Epithelial cell of prostate (primary cell): ENCODE data around the gene STX5.
"Not testable (repeated sequence)": the region's sequence is repeated elsewhere in the genome, so short reads cannot be mapped to it uniquely, and the experiment has no call there.

Experiments used
- DNase-seq: peaks from one replicate; pipeline ENCODE4 v3.0.0-alpha.2; 2011; ENCODE audit warnings: low read depth, low spot score
- H3K27ac ChIP-seq: fragments of 450-650 bp; 2 replicates; pipeline ENCODE4 v1.5.1; 2017; ENCODE audit warnings: mild to moderate bottlenecking

The STX5 gene, protein sequence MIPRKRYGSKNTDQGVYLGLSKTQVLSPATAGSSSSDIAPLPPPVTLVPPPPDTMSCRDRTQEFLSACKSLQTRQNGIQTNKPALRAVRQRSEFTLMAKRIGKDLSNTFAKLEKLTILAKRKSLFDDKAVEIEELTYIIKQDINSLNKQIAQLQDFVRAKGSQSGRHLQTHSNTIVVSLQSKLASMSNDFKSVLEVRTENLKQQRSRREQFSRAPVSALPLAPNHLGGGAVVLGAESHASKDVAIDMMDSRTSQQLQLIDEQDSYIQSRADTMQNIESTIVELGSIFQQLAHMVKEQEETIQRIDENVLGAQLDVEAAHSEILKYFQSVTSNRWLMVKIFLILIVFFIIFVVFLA

DNA sequence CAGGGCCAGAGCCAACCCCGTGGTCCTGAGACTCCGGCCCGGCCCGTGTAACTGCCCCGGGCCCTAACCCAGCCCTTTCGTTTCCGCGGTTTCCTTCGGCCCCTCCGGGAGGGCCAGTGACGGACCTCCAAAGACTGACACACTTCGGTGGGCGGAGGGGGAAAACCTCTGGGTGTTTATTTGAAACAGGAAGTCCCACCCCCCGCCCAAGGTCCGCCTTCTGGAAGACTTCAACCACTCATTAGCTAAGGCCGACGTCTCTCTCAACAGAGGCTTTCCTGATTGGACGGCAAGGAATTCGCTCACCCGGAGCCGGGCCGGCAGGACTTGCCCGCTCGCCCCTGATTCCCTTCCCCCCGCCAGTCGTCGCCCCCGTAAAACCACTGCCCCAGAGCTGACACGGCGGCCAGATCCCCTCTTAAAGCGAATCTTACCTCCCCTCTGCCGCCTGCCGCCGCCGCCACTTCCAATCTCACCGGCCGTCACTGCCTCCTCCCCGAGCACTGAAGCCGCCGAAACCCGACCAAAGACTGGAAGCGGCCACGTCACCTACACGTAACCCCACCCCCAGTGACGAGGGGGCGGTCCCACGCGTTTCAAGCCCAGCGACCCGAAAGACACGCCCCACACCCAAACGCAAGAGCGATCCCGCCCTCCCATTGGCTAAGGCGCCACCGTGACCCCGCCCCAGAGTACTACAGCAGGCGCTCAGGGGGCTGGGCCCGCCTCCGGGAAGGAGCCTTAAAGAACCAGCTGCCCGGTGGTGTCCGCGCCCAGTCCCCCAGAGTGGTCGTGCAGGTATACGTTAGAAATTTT is at the start of gene STX5:
Gene STX5, minus strand, starts transcription at position 532 of the 816 bp plus-strand sequence. CDS start 808 bp downstream, outside the sequence.
- peak within 1 kb of the TSS; percentile 83 for H3K27ac ChIP-seq
- DNase-seq = peak; percentile 92

DNA sequence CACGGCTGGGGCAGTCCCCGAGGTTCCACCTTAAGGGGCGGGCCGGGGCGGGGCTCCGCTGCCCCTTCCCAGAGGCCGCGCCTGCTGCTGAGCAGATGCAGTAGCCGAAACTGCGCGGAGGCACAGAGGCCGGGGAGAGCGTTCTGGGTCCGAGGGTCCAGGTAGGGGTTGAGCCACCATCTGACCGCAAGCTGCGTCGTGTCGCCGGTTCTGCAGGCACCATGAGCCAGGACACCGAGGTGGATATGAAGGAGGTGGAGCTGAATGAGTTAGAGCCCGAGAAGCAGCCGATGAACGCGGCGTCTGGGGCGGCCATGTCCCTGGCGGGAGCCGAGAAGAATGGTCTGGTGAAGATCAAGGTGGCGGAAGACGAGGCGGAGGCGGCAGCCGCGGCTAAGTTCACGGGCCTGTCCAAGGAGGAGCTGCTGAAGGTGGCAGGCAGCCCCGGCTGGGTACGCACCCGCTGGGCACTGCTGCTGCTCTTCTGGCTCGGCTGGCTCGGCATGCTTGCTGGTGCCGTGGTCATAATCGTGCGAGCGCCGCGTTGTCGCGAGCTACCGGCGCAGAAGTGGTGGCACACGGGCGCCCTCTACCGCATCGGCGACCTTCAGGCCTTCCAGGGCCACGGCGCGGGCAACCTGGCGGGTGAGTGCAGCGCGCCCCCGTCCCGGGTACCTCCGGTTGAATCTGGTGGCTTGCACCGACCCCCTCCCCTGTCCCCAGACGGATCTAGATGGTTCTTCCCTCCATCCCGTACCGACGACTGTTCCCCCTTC is 49.1 kb upstream of the STX5 start, which contains the start of gene SLC3A2:
Gene SLC3A2, plus strand, starts transcription at position 94 of the 776 bp plus-strand sequence. Its CDS starts 128 bp downstream, at position 222.
- DNase-seq = peak; percentile 57

DNA sequence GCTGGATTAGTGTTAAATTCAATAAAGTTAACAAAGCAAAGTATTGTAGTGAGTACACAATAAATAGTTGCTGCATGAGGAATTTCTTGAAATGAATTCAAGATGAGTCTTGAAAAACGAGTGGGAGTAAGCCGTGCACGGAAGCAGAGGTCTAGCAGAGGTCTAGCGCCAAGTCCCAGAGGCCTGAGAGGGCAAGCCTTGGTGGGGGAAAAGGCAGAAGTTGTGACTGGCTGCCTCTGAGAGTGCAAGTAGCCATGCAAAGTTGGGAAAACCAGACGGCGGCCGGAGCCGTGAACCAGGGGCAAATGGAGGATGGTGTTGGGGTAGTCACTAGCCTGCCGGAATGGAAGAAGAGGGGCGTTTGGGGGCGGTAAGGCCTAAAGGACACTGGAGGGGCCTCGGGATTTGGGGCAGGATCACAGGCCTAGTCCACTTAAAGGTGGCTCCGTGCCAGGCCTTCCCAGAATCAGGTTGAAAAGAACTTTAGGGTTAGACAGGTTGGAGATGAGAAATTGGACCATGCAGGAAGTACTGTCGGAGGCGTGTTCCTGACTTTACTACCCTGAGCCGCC is 48.5 kb upstream of the STX5 start:
- DNase-seq = peak; percentile 24
- H3K27ac ChIP-seq = peak overlapping the region; percentile 99

More for the DNA sequence above, 49.1 kb upstream of the STX5 start, which contains the start of gene SLC3A2:
- H3K27ac ChIP-seq = peak within 1 kb of the TSS; percentile 99

DNA sequence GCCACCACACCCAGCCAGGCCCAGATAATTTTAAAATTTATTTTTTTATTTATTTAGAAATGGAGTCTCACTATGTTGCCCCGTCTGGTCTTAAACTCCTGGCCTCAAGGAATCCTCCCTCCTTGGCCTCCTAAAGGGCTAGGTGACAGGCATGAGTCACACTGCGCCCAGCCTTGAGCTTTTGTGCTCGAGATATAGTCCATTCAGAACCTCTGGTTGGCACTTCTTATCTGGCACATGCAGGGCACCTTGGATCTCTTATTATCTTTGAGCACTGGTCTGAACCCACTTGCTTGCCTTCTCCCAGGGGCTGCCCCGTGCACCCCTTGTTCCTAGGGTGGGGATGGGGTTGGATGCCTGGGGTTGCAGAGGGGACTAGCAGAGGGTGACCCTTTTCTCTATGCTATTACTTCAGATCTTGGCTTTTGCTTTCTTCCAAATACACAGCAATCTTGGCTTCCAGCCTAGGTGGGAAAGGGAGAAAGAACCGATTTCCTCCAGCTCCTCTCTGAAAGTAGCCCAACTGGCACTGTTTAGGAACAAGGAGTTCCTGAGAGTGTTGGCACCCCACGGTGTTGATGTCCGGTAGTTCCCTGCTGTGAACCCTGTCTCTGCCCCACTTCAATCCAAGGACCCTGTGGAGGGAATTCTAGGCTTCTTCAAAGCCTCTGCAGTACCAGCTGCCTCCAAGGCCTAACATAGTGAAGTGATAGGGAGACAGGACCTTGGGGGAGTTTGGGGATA is 47.6 kb upstream of the STX5 start:
- DNase-seq = no peak
- peak overlapping the region; percentile 99 for H3K27ac ChIP-seq

DNA sequence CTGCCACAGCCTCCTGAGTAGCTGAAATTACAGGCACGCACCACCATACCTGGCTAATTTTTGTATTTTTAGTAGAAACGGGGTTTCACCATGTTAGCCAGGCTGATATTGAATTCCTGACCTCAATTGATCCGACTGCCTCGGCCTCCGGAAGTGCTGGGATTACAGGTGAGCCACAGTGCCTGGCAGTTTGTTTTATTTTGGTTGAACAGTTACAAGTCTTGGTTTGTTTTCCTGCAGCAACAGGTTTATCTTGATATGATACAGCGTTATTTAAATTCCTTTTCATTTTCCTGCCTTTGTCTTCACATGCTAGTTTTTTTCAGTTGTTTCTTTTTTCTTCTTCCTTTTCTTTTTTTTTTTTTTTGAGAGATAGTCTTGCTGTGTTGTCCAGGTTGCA is 44.9 kb upstream of the STX5 start:
- peak; percentile 20 for DNase-seq
- peak overlapping the region; percentile 32 for H3K27ac ChIP-seq

DNA sequence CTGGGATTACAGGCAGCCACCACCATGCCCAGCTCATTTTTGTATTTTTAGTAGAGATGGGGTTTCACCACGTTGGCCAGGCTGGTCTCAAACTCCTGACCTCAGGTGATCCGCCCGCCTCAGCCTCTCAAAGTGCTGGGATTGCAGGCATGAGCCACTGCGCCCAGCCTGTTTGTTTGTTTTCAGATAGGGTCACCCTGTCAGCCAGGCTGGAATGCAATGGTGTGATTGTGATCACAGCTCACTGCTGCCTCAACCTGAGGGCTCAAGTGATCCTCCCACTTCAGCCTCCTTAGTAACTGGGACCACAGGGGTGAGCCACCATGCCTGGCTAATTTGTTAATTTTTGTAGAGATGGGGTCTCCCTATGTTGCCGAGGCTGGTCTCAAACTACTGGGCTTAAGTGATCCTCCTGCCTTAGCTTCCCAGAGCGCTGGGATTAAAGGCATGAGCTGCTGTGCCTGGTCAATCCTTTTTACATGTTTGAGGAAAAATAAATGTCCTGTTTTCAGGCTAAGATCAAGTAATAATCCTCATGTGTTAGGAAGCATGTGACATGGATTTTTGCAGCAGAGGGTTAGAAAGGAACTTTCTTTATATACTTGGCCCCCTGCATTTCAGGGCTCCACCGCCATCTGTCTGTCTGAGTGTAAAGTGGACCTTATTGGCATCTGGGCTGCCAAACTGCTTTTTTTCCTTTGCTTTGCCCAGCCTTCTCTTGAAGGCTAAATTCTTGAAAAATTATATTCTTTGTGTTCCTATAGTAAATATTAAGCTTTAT is 44.0 kb upstream of the STX5 start:
- DNase-seq = no peak
- peak overlapping the region; percentile 32 for H3K27ac ChIP-seq

DNA sequence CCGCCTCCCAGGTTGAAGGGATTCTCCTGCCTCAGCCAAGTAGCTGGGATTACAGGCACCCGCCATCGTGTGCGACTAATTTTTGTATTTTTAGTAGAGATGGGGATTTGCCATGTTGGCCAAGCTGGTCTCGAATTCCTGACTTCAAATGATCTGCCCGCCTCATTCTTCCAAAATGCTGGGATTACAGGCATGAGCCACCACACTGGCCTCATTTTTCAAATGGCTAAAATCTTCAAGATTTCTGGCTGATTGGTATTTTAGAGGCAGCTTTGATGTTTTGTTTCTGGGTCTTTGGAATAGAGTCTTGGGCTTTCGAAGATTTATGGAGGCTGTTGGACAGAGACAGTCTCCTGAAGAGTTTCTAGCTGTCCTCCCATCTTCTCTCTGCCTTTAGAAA is 43.0 kb upstream of the STX5 start:
- H3K27ac ChIP-seq = no peak overlapping the region
- DNase-seq = no peak

DNA sequence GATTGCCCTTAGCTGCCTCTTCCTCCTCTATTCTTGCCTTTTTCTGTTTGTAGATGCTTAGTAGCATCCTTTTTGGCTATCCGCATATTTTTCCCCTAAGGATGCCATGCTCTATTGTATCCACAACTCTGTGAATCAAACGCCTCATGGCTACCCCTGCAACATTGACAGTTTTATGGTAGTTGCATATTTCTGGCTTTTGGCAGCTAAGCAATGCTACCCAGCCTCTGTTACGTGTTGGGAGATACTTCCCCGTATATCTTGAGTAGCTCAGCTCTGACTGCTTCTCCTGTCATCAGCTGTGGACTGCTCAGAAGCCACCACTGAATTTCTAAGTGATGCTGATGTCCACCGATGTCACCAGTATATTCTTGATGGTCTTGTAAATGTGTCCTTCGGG is 33.8 kb upstream of the STX5 start:
- no peak for DNase-seq
- H3K27ac ChIP-seq = no peak overlapping the region

DNA sequence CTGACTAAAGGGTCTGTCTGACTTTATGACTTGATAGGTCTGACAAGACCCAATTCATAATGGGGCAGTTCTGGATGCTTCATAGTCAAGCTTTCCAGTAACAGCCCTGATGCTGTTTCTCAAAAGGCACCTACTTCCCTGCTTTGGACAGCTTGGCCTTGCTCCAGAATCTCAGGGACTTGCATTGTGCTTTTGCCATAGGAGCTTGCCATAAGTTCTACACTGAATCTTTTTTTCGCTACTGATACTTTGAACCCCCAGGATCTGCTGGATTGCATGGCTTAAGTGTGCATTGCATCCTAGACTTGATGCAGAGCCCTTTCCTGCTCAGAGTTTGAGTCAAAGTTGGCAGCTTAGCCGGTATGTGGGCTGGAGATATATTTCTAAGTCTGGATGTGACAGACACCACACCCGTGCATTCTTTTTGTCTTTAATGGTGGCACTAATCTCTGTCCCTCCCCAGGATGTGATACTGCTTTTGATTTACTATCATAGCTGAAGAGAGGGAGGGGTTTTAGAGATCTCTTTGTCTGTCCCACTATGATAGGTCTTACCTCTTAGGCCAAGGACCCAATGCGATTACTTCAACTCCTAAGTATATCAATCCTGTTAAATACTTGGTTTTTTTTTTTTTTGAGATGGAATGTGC is 32.0 kb upstream of the STX5 start:
- DNase-seq = no peak
- no peak overlapping the region for H3K27ac ChIP-seq

DNA sequence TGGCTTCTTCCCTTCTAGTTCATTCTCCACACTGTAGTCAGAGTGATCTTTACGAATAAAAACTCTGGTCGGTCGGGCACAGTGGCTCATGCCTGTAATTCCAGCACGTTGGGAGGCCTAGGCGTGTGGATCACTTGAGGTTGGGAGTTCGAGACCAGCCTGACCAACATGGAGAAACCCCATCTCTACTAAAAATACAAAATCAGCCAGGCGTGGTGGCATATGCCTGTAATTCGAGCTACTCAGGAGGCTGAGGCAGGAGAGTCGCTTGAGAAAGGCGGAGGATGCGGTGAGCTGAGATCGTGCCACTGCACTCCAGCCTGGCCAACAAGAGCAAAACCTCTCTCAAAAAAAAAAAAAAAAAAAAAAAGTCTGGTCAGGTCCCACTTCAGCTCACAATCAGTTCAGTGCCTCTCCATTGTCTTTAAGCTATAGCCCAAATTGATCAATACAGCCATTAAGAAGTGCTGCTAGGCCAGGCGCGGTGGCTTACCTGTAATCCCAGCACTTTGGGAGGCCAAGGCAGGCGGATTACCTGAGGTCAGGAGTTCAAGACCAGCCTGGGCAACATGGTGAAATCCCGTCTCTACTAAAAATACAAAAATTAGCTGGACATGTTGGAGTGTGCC is 29.8 kb upstream of the STX5 start:
- not testable (repeated sequence) for H3K27ac ChIP-seq, DNase-seq

DNA sequence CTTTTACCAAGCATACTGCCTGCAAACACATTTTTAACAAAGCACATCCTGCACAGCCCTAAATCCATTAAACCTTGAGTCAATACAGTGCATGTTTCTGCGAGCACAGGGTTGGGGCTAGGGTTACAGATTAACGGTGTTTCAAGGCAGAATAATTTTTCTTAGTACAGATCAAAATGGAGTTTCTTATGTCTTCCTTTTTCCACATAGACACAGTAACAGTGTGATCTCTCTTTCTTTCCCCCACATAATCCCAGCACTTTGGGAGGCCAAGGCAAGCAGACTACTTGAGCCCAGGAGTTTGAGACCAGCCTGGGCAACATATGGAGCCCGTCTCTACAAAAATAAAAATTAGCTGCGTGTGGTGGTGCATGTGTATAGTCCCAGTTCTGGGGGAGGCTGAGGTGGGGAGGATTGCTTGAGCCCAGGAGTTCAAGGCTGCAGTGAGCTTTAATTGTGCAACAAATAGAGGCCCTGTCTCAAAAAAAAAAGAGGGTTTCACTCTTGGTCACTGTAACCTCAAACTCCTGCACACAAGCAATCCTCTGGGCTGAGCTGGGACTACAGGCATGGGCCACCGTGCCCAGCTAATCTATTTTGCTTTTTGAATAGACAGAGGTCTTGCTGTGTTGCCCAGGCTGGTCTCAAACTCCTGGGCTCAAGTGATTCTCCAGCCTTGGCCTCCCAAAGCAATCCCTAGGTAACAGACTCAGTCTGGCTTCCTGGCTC is 29.1 kb upstream of the STX5 start:
- DNase-seq = no peak
- H3K27ac ChIP-seq = peak overlapping the region; percentile 27

DNA sequence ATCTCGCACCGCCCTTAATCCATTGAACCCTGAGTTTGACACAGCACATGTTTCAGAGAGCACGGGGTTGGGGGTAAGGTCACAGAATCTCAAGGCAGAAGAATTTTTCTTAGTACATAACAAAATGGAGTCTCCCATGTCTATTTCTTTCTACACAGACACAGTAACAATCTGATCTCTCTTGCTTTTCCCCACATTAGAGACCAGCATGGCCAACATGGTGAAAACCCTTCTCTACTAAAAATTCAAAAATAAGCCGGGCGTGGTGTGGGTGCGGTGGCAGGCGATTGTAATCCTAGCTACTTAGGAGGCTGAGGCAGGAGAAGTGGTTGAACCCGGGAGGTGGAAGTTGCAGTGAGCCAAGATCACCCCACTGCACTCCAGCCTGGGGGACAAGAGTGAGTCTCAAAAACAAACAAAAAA is 27.4 kb upstream of the STX5 start:
- not testable (repeated sequence) for H3K27ac ChIP-seq, DNase-seq

DNA sequence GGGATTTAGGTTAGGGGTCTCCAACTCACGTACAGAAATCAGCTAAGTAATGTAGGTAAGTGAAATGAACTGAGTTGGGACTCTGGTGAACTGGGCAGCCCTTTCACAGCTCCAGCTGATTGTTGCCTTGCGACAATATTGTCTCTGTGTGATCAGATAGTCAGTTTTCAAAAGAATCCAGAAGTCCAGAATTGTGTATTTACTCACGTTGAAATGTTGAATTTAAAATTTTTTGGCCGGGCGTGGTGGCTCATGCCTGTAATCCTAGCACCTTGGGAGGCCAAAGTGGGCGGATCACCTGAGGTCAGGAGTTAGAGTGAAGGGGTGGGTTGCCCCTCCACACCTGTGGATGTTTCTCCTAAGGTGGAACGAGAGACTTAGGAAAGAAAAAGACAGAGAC is 26.4 kb upstream of the STX5 start:
- DNase-seq = no peak
- H3K27ac ChIP-seq = peak overlapping the region; percentile 13

DNA sequence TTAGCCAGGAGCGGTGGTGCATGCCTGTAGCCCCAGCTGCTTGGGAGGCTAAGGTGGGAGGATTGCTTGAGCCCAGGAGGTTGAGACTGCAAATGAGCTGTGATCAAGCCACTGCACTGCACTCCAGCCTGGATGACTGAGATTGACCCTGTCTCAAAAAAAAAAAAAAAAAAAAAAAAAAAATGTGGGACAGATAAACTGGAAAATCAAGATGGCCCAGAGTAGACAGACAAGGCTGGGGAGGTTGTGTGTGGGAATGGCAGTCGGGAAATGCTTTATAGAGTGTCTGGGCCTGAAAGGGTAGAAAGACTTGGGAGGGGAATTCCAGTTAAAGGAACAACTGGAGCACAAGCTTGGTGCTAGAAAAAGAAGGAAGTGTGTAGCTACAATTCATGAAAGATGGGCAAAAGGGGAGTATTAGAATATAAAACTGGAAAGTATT is 25.7 kb upstream of the STX5 start:
- no peak for DNase-seq
- peak overlapping the region; percentile 13 for H3K27ac ChIP-seq

DNA sequence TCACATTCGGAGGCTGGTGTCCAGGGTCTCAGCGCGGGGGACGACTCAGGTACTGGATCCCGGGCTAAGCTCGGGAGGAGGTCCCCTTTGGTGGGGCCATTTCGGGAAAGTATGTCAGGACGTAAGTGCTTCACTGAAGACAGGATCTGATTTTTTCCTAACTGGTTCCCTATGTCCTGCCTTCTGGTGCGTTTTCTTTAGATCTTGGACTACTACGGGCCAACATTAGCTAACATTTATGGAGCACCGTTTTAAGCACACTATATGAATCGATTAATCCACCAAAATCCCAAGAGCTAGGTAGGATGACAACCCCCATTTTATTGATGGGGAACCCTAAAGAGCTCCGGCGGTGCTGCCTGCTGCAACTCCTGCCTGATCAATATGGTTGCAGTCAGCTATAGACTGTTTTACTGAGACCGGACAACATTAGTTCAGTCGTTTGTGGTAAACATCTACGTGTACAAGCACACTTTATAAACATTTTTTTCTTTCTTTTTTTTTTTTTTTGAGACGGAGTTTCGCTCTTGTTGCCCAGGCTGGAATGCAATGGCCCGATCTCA is 24.6 kb upstream of the STX5 start:
- DNase-seq = no peak
- peak overlapping the region; percentile 72 for H3K27ac ChIP-seq

DNA sequence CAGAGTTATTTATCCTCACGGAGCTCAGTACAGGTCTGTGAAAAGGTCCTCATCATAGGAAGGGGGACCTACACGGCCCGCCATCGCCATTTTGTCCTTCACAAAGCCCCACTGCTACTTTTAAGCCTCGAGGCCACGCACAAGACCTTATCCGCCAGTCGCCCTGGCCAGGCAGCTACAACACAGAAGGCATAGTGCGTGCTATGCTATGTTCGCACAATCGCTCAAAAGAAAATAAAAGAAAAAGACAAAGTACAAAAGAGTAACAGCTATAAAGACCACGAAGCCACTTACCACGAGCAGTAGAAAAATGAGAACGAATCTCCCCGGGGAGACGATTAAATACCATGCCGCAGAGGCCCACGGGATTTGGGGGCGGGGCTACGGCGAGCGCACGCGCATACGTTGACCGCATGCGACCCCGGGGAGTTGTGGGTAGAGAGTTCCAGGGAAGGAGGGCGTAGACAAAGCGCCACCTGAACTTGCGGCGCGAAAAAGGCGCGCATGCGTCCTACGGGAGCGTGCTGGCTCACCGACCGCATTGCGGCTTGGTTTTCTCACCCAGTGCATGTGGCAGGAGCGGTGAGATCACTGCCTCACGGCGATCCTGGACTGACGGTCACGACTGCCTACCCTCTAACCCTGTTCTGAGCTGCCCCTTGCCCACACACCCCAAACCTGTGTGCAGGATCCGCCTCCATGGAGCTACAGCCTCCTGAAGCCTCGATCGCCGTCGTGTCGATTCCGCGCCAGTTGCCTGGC is 23.9 kb upstream of the STX5 start:
- peak; percentile 95 for DNase-seq
- H3K27ac ChIP-seq = peak overlapping the region; percentile 72
